Measurements from ENCODE around the gene GLIPR1L2.

- TF ChIP-seq CTCF (IDR thresholded peaks at IDR 0.05), result no peak
- no peak for TF ChIP-seq POLR2A (IDR thresholded peaks at IDR 0.05)
- no peak for TF ChIP-seq POLR2AphosphoS5 (IDR thresholded peaks at IDR 0.05)
Measured at GRCh38 chr12:75476071-75476470, 85.2 kb downstream of the GLIPR1L2 start.
